Muscle of back (tissue), 11 donors: ENCODE measurements around the gene GALNT15. TPM values are rescaled to one million over a fixed set of nuclear protein-coding genes. Genes with fewer than 3 reads are reported as not detected.

Experiments
- DNase-seq, 3 donors: peaks; one replicate each; pipeline versions ENCODE4 v3.0.0 to v3.0.0-alpha.2; 2013
- polyA plus RNA-seq, 10 donors: library from polyadenylated mRNA; unstranded; fragments of 120-200 nt; gene quantifications; one replicate each; pipeline ENCODE4 v1.2.1, GENCODE V29; 2013; ENCODE audit not compliant: insufficient read length in 10 of 10

GALNT15 gene
- polyA plus RNA-seq, 10 donors: 0.71 to 2.3 (median 1.3) TPM

- DNase-seq: peak in 1 of 3 donors; percentile 71
Measured at GRCh38 chr3:16186086-16186485, 11.6 kb downstream of the GALNT15 start.

- DNase-seq: no peak
Measured at GRCh38 chr3:16186565-16186964, 12.1 kb downstream of the GALNT15 start.

- DNase-seq: no peak
Measured at GRCh38 chr3:16187213-16187790, 12.8 kb downstream of the GALNT15 start.

- no peak for DNase-seq
Measured at GRCh38 chr3:16188071-16188470, 13.6 kb downstream of the GALNT15 start.

GRCh38 chr3:16189201-16189600, 14.7 kb downstream of the GALNT15 start:
- no peak for DNase-seq

GRCh38 chr3:16190704-16191103, 16.2 kb downstream of the GALNT15 start:
- no peak for DNase-seq

- DNase-seq: no peak
Measured at GRCh38 chr3:16191591-16191990, 17.1 kb downstream of the GALNT15 start.

GRCh38 chr3:16192176-16192811, 17.8 kb downstream of the GALNT15 start:
- no peak for DNase-seq

GRCh38 chr3:16198427-16198826, 23.9 kb downstream of the GALNT15 start:
- DNase-seq: no peak

GRCh38 chr3:16199769-16200168, 25.3 kb downstream of the GALNT15 start:
- DNase-seq: no peak

- no peak for DNase-seq
Measured at GRCh38 chr3:16200411-16200810, 25.9 kb downstream of the GALNT15 start.

GRCh38 chr3:16203031-16203430, 28.6 kb downstream of the GALNT15 start:
- DNase-seq: no peak

- no peak for DNase-seq
Measured at GRCh38 chr3:16203671-16204629, 29.5 kb downstream of the GALNT15 start.

- DNase-seq: no peak
Measured at GRCh38 chr3:16204751-16205150, 30.3 kb downstream of the GALNT15 start.

- DNase-seq: peak in 1 of 3 donors; percentile 46
Measured at GRCh38 chr3:16205156-16205870, 30.8 kb downstream of the GALNT15 start.

GRCh38 chr3:16207031-16207430, 32.6 kb downstream of the GALNT15 start:
- DNase-seq: no peak

- no peak for DNase-seq
Measured at GRCh38 chr3:16211176-16211904, 36.9 kb downstream of the GALNT15 start.

- DNase-seq: no peak
Measured at GRCh38 chr3:16214366-16214765, 39.9 kb downstream of the GALNT15 start.

GRCh38 chr3:16216373-16216935, 42.0 kb downstream of the GALNT15 start:
- DNase-seq: no peak

GRCh38 chr3:16219777-16220176, 45.3 kb downstream of the GALNT15 start:
- DNase-seq: no peak

- no peak for DNase-seq
Measured at GRCh38 chr3:16221990-16222389, 47.5 kb downstream of the GALNT15 start.
